GM12891 (cell line): ENCODE results near the gene SNAPC2.

Experiments
- DNase-seq: peaks from one replicate; pipeline ENCODE4 v3.0.0; 2011; ENCODE audit warnings: low spot score; ENCODE audit not compliant: insufficient read length
- FAIRE-seq: peaks from 2 replicates; lab custom pipeline; 2011; peaks lifted over from hg19 to GRCh38; lab: Jason Lieb, UNC
- PAX5 ChIP-seq: IDR thresholded peaks from 2 replicates; pipeline ENCODE4 v1.6.1; 2011; ENCODE audit warnings: low read length, moderate library complexity, mild to moderate bottlenecking; ENCODE audit not compliant: insufficient read depth, severe bottlenecking
- POLR2A ChIP-seq: IDR thresholded peaks from 2 replicates; pipeline ENCODE4 v1.6.1; 2011; ENCODE audit warnings: low read depth, low read length, control low read depth
- POLR2AphosphoS5 ChIP-seq: IDR thresholded peaks from 2 replicates; pipeline ENCODE4 v1.6.1; 2011; ENCODE audit warnings: low read depth, low read length, control low read depth
- POU2F2 ChIP-seq: IDR thresholded peaks from 2 replicates; pipeline ENCODE4 v1.6.1; 2011; ENCODE audit warnings: low read depth, mild to moderate bottlenecking, control low read depth, low read length, moderate library complexity
- SPI1 ChIP-seq: IDR thresholded peaks from 2 replicates; pipeline ENCODE4 v1.6.1; 2011; ENCODE audit warnings: low read depth, low read length, control low read depth
- TAF1 ChIP-seq: IDR thresholded peaks from 2 replicates; pipeline ENCODE4 v1.6.1; 2011; ENCODE audit warnings: low read depth, low read length, control low read depth

SNAPC2 gene

DNA sequence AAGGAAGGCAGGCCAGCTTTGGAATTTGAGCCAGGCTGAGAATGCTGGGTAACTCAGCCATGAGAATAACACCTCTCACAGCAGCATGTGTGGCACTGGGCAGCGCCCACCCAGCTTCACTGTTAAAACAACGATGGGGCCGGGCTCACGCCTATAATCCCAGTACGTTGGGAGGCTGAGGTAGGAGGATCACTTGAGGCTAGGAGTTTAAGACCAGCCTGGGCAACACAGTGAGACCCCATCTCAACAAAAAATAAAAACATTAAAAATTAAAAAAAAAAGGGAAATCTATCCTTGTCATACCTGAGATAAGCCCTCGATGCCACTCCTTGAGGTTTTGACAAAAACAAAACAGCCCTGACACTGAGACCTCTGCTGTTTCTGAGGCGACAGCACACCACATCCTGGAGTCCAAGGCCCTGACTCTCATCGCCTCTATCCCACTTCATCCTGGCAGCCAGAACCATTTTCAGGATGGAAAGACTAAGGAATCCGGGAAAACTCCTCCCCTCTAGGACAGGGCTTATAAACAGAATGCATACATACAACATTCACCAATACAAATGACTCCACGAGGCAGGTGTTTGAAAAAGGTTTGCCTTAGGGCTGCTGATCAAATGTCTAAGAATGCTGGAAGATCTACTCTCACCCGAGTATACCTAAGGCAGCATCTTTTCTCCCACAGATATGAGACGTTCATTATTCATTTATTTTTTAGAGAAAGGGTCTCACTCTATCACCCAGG lies 46.0 kb downstream of the SNAPC2 start:
- TF ChIP-seq TAF1 = no peak
- no peak for TF ChIP-seq POU2F2
- DNase-seq (no peak), FAIRE-seq (no peak)

GRCh38 chr19:7968008-7968795 lies 48.1 kb downstream of the SNAPC2 start:
- no peak for TF ChIP-seq PAX5
- no peak for TF ChIP-seq POLR2A
- no peak for TF ChIP-seq POU2F2
- no peak for TF ChIP-seq TAF1
- TF ChIP-seq SPI1 = no peak
- no peak for TF ChIP-seq POLR2AphosphoS5
- FAIRE-seq = no peak
- no peak for DNase-seq

GRCh38 chr19:7968796-7969554 lies 48.8 kb downstream of the SNAPC2 start:
- TF ChIP-seq PAX5 (no peak), POLR2AphosphoS5 (no peak), POLR2A (no peak), SPI1 (no peak), TAF1 (no peak), POU2F2 (no peak)
- FAIRE-seq = no peak

GRCh38 chr19:7969555-7969939 lies 49.4 kb downstream of the SNAPC2 start:
- TF ChIP-seq PAX5 (no peak), POLR2A (no peak), POU2F2 (no peak), POLR2AphosphoS5 (no peak), SPI1 (no peak), TAF1 (no peak)
- FAIRE-seq (no peak), DNase-seq (no peak)

More at GRCh38 chr19:7968796-7969554, 48.8 kb downstream of the SNAPC2 start:
- DNase-seq = no peak

- FAIRE-seq = peak; percentile 81
- peak; percentile 48 for DNase-seq
Observed at GRCh38 chr19:7970716-7971448, 50.7 kb downstream of the SNAPC2 start.

GRCh38 chr19:7971553-7972520 lies 51.7 kb downstream of the SNAPC2 start:
- TF ChIP-seq POLR2A (no peak), SPI1 (no peak), TAF1 (no peak), POU2F2 (no peak), POLR2AphosphoS5 (no peak), PAX5 (no peak)
- DNase-seq (no peak), FAIRE-seq (no peak)

More at GRCh38 chr19:7970716-7971448, 50.7 kb downstream of the SNAPC2 start:
- TF ChIP-seq PAX5 (no peak), SPI1 (no peak), TAF1 (no peak), POU2F2 (no peak), POLR2AphosphoS5 (no peak), POLR2A (no peak)
